Left cardiac atrium (tissue), 4 donors: ENCODE results near the gene SLC22A2. TPM values are rescaled to one million over a fixed set of nuclear protein-coding genes. Genes with fewer than 3 reads are reported as not detected.
"Not testable (repeated sequence)": the region's sequence is repeated elsewhere in the genome, so short reads cannot be mapped to it uniquely, and the experiment has no call there.

Experiments used
- ATAC-seq, 2 donors: fragments of 200-7000 bp; cut with Tn5 transposase; one replicate each; pipeline ENCODE4 v1.9.1; 2020; ENCODE audit warnings: mild to moderate bottlenecking in 2 of 2, moderate library complexity in 2 of 2
- DNase-seq: peaks from one replicate; pipeline ENCODE4 v3.0.0-alpha.2; 2020
- intact Hi-C, 2 donors: fragments of 100-400 bp; cut with DNase I; formaldehyde crosslinking; loops; one replicate each; pipeline versions ENCODE4 v1.14.1 to v1.15.1; 2022 to 2023
- total RNA-seq, 2 donors: library from RNA; stranded (reverse); fragmentation: NEBNext Ultra II Directional; extraction: Animal tissue kit (Norgen Biotek cat#: 25700); gene quantifications; one replicate each; pipeline ENCODE4 v1.2.1, GENCODE V29; 2021
- donor health status: DM: no; HTN: yes; CAD: no.
- donor health status: DM: no; HTN: yes; CAD: no; lungs with severe emphysema.
- donor health status: DM: yes; HTN: yes; CAD: no.
- donor health status: Dilated cardiomyopathy.

Gene SLC22A2
- total RNA-seq, 2 donors from 2014 or later: not detected

DNA sequence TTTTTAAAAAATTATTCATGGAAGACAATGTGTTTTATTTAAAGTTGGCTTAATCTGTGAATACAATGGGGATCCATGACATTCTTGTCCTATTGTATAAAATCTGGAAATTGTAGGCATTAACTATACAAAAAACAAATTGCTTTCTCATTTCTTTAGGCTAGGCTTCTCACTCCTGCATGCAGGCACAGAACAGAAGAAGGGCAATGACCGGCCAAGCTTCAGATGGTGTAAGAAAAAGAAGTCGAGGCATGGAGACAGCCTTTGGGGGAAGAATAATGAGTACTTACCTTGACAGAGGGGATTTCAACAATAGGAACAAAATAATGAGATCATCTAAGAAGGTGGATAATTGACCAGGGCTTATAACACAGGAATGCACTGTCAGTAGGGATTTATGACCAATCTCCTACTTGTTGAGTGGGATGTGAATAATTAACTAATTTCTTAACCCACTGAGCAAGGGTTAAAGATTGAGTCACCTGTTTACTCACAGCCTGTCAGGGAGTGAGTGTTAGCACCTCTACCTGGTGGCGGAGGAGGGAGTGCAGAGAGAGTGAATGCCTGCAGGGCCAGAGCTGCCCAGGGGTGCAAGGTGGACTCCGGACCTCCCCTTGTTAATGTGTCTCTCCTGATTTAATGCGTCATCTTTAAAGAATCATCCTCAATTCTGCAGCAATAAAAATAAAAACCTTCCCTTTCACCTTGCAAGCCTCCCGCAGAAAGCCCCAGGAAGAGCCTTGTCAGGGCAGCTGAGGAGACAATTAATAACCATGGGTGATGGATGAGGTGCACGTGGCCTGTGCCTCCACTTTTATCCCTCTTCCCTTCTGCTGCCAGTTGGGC, 3.9 kb downstream of the SLC22A2 start:
- DNase-seq (no peak), ATAC-seq (no peak)
- intact Hi-C loops: no loop called here

DNA sequence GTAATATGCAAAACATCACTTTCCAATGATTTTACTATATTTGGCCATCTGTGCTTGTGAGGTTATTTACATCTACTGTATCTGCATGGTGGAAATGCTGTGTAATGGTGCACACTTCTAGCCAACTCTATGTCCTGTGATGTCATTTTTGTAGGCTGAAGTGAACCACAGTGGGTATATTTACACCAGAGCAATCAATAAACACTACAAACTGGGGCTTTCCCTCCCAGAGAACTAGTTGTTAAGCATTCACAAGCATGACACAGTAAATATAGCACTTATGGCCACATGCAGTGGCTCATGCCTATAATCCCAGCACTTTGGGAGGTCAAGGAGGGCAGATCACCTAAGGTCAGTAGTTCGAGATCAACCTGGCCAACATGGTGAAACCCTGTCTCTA, 4.9 kb downstream of the SLC22A2 start:
- no peak for DNase-seq

DNA sequence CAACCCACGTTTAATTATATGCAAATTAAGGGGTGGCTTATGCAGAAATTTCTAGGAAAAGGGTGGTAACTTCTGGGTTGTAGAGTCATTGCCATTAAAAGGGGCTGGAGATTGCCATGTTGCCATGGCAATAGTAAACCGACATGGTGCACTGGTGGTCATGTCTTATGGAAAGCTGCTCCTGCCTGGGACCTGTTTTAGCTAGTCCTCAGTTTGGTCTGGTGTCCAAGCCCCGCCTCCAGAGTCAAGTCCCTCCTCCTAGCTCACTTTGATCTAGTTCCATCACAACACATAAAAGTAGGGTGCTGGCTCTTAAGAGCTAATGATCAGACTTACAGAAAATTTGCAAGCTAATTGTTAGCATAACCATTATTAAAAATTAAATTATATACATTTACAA, 5.3 kb downstream of the SLC22A2 start:
- no peak for ATAC-seq
- no peak for DNase-seq
- intact Hi-C loops: no loop called here

More for the DNA sequence above, 4.9 kb downstream of the SLC22A2 start:
- no peak for ATAC-seq
- intact Hi-C loops: no loop called here

DNA sequence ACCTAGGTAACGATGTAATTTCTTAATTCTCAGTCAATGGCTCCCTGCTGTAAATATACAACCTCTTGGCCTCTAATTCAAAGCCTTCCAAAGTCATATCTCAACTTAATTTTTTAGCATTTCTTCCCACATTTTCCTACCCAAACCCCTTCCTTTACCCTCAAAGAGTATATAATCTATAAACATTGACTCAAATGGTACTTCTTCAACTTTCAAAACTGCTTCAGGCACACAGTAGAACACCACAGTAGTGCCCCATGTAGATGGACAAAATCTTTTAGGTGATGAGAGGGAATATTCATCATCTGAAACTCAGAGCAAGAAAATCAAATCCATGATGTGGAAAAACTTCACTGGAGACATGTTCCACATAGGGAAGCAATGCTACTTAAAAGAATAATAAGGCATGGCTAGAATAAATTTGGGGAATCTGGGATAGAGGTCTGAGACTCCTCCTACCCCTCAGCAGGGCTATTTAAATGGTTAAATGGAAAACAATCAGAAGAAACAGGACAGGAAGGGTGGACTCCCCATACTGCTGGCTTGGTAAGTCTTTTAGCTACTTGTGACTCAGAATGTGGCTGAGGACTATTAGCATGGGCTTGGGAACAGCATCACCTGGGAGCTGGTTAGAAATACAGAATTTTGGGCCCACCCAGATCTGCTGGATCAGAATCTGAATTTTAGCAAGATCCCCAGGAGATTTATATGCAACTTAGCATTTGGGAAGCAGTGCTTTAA, 6.4 kb downstream of the SLC22A2 start:
- no peak for DNase-seq
- ATAC-seq: no peak
- intact Hi-C loops: no loop called here

GRCh38 chr6:160249671-160250070, 8.9 kb downstream of the SLC22A2 start:
- intact Hi-C loops: no loop called here
- DNase-seq (no peak), ATAC-seq (no peak)

DNA sequence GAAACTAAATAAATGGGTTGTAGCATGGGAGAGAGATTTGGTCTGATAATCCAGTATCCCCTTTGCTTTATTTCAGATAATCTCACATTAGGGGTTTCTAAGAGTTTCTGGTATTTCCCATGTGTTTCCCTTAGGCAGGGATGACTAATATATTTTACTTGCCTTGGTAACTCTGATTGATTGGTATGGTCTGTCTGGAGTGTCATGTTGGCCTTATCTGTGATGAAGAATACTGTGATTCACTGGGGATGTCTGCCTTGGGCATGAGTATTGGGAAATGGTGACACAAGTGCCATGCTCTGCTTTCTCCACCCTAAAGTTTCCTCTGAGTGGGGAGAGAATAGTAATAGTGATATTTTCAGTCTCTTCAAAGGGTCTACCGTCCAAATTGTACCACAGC, 10.1 kb downstream of the SLC22A2 start:
- DNase-seq: no peak
- ATAC-seq: no peak
- intact Hi-C loops: no loop called here

- no peak for DNase-seq
- ATAC-seq: no peak
- intact Hi-C loops: no loop called here
Observed at GRCh38 chr6:160247457-160247883, 11.2 kb downstream of the SLC22A2 start.

DNA sequence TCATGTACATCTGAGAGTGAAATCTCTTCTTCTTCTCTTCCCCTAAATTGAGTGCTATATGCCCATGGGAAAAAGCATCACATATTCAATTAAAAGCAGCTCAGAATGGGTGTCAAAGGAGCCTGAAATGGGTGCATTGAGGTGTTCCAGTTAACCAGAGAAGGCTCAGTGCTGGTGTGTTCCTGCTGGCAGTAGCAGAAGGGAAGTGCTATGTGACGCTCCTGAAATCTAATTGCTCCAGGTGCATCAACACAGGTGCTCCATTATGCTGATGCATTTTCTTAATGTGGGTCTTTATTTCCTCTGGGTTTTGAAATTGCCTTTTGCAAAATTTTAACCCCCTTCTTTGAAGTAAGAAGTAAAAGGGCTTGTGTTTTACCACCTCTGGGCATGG, 17.9 kb downstream of the SLC22A2 start:
- intact Hi-C loops: no loop called here
- no peak for DNase-seq

GRCh38 chr6:160239929-160240690, 18.5 kb downstream of the SLC22A2 start:
- intact Hi-C loops: no loop called here
- DNase-seq (no peak), ATAC-seq (no peak)

More for the DNA sequence above, 17.9 kb downstream of the SLC22A2 start:
- no peak for ATAC-seq

DNA sequence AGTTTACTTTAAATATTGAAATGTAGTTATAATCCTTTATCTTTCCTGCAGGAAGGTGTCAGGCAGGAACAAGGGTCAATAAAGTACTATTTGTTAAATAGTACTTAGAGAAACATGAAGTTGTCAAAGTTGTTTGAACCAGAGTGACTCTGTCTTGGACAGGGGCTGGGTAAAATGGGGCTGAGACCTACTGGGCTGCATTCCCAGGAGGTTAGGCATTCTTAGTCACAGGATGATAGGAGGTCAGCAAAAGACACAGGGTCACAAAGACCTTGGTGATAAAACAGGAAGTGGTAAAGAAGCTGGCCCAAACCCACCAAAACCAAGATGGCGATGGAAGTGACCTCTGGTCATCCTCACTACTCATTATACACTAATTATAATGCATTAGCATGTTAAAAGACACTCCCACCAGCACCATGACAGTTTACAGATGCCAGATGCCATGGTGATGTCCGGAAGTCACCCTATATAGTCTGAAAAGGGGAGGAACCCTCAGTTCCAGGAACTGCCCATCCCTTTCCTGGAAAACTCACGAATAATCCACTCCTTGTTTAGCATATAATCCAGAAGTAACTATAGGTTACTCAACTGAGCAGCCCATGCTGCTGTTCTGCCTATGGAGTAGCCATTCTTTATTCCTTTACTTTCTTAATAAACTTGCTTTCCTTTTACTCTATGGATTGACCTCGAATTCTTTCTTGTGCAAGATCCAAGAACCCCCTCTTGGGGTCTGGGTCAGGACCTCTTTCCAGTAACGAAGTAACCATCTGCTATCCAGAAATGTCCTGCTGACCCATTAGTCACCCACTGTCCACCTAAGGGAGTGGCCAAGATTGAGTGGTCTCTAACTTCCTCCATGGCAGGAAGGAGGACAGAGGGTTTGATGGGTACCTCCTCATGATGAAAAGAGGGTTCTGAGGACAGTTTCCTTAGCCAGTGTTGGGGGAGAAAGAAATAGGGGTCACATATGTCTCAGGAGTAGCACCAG, 19.6 kb downstream of the SLC22A2 start:
- no peak for ATAC-seq
- DNase-seq: no peak
- intact Hi-C loops: no loop called here

DNA sequence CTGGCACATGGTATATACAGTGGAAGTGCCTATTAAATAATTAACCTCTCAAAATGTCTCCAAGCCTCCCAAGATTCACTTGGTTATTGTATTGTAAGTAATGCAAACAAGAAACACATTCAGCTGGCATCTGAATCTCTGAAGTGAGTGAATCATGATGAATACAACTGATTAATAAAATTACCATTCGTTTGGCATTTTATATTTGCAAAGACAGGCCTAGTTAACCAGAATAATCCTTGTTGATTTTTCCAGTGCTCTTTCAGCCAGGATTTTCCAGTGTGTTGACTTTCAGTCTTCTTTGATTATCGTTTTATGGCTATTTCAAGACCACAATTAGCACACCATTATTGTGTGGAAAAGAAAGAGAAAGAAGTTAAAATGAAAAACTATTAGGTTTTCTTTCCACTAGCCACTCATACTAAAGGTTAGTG, 20.3 kb downstream of the SLC22A2 start:
- intact Hi-C loops: no loop called here
- no peak for ATAC-seq
- no peak for DNase-seq

DNA sequence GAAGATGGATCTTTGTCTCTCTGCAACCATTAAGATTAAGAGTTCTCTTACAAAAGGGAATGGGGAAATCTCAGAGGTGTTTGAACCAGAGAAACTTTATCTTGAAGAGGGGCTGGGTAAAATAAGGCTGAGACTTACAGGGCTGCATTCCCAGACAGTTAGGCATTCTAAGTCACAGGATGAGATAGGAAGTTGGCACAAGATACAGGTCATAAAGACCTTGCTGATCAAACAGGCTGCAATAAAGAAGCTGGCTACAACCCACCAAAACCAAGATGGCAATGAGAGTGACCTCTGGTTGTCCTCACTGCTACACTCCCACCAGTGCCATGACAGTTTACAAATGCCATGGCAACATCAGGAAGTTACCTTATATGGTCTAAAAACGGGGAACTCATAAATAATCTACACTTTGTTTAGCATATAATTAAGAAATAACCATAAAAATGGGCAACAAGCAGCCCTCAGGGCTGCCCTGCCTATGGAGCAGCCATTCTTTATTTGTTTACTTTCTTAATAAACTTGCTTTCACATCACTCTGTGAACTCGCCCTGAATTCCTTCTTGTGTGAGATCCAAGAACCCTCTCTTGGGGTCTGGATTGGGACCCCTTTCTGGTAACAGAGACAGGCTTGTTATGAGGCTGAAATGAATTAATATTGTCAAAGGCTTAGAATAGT, 20.9 kb downstream of the SLC22A2 start:
- intact Hi-C loops, DNase-seq, ATAC-seq: not testable (repeated sequence)

DNA sequence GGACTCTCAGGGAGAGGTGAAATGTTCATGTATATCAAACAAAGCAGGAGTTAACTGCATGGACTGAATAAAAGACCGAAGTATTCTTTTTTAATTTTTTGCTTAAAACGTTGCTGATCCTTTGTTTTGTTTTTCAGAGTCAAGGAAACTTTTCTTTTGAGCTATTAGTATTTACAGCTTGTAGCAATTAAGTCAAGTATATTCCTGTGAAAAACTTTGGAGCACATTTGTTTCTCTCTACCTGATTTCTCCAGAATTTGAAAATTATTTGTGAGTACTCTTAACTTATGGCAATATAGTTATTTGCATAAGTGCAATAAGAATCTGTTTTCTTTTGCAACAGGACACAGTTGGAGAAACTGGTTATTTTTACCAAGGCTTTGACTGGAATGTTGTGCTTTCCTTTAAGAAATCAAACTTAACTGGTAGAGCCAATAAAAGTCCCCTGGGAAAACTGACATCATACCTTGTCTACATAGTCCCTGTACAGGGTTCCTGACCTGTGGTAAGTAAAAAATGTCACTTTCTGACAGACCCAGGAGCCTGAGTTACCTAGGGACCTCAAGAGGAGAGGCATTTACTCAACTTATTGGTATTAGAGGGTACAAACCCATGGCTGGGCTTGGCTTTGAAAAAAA, 22.3 kb downstream of the SLC22A2 start:
- DNase-seq, ATAC-seq, intact Hi-C loops: not testable (repeated sequence)

- DNase-seq, ATAC-seq, intact Hi-C loops: not testable (repeated sequence)
Observed at GRCh38 chr6:160233950-160234640, 24.5 kb downstream of the SLC22A2 start.

- ATAC-seq (no peak), DNase-seq (no peak)
- intact Hi-C loops: no loop called here
Observed at GRCh38 chr6:160227769-160228161, 30.9 kb downstream of the SLC22A2 start.

DNA sequence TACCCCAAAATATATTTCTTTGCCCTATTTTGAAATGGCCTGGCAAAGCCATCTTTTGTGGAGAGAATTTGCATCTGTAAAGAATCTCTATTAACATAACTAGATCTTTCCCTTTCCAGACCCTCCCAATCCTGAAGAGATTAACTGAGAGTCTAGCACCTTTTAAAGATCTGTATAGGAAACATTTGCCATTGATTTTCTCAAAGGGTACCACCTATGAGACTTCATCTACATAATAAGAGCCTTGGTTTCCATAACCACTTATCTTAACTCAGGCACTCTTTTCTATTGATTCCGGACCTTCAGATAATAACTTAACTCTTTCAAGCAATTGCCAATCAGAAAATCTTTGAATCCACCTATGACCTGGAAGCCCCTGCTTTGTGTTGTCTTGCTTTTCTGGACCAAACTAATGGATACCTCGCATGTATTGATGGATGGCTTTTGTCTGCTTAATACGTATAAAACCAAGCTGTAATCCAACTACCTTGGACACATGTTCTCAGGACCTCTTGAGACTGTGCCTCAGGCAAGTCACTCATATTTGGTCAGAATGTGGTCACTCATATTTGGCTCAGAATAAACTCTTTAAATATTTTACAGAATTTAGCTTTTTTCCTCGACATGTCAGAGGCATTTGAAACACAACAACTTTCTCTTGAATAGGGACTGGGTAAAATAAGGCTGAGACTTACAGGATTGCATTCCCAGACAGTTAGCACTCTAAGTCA, 31.4 kb downstream of the SLC22A2 start:
- DNase-seq (no peak), ATAC-seq (no peak)
- intact Hi-C loops: no loop called here
